GM23338 (cell line): ENCODE results near the gene CARTPT. TPM values are rescaled to one million over a fixed set of nuclear protein-coding genes. Genes with fewer than 3 reads are reported as not detected.

ENCODE experiments used
- ATAC-seq: fragments of 200-7000 bp; cut with Tn5 transposase; 3 replicates; pipeline ENCODE4 v1.9.1; 2020
- DNase-seq: peaks from one replicate; pipeline ENCODE4 v3.0.0-alpha.2; 2015; ENCODE audit warnings: low spot score
- H2AFZ ChIP-seq: fragments of 200-600 bp; sonication (generic); 2 replicates; pipeline ENCODE4 v1.8.0; 2016; ENCODE audit warnings: antibody characterized with exemption, mild to moderate bottlenecking, moderate library complexity
- H3F3A ChIP-seq: fragments of 200-600 bp; sonication (generic); replicated peaks from 2 replicates; pipeline ENCODE4 v1.8.0; 2017; ENCODE audit warnings: antibody characterized with exemption, mixed run types, low read depth
- H3K27ac ChIP-seq: fragments of 200-600 bp; sonication (generic); 2 replicates; pipeline ENCODE4 v1.6.1; 2016; ENCODE audit warnings: low read depth
- H3K27me3 ChIP-seq: fragments of 200-600 bp; sonication (generic); 2 replicates; pipeline ENCODE4 v1.8.0; 2016; ENCODE audit warnings: mild to moderate bottlenecking, mixed run types, moderate library complexity; ENCODE audit not compliant: insufficient read depth
- H3K36me3 ChIP-seq: fragments of 200-600 bp; sonication (generic); 2 replicates; pipeline ENCODE4 v1.8.0; 2016; ENCODE audit warnings: mild to moderate bottlenecking; ENCODE audit not compliant: insufficient read depth
- H3K4me1 ChIP-seq: fragments of 200-600 bp; sonication (generic); 2 replicates; pipeline ENCODE4 v1.8.0; 2016; ENCODE audit warnings: mild to moderate bottlenecking, moderate library complexity; ENCODE audit not compliant: insufficient read depth
- H3K4me2 ChIP-seq: fragments of 200-600 bp; sonication (generic); 2 replicates; pipeline ENCODE4 v1.7.1; 2017; ENCODE audit warnings: mixed run types
- H3K4me3 ChIP-seq: fragments of 200-600 bp; sonication (generic); 2 replicates; pipeline ENCODE4 v1.6.1; 2016; ENCODE audit warnings: mixed run types
- H3K79me2 ChIP-seq: fragments of 200-600 bp; sonication (generic); replicated peaks from 2 replicates; pipeline ENCODE4 v1.8.0; 2017; ENCODE audit warnings: mild to moderate bottlenecking; ENCODE audit not compliant: insufficient read depth
- H3K9me2 ChIP-seq: fragments of 200-600 bp; sonication (generic); 2 replicates; pipeline ENCODE4 v1.8.0; 2017; ENCODE audit not compliant: insufficient read depth
- H4K20me1 ChIP-seq: fragments of 200-600 bp; sonication (generic); replicated peaks from 2 replicates; pipeline ENCODE4 v1.8.0; 2017; ENCODE audit warnings: mild to moderate bottlenecking; ENCODE audit not compliant: insufficient read depth
- H3K27ac Mint-ChIP-seq: 2 replicates; pipeline ENCODE4 v1.8.0; 2020; ENCODE audit warnings: inconsistent platforms, mild to moderate bottlenecking, moderate library complexity, mixed read lengths
- H3K27me3 Mint-ChIP-seq: 3 replicates; pipeline ENCODE4 v1.8.0; 2022; ENCODE audit warnings: low read depth, mild to moderate bottlenecking, moderate library complexity, mixed read lengths, inconsistent platforms; ENCODE audit not compliant: insufficient read depth, poor library complexity
- H3K36me3 Mint-ChIP-seq: 3 replicates; pipeline ENCODE4 v1.8.0; 2021; ENCODE audit warnings: low read depth, mild to moderate bottlenecking, inconsistent platforms, moderate library complexity, mixed read lengths
- H3K4me1 Mint-ChIP-seq: 3 replicates; pipeline ENCODE4 v1.8.0; 2020; ENCODE audit warnings: mild to moderate bottlenecking, inconsistent platforms, mixed read lengths
- H3K4me3 Mint-ChIP-seq: 3 replicates; pipeline ENCODE4 v1.8.0; 2021; ENCODE audit warnings: moderate library complexity, mild to moderate bottlenecking, inconsistent platforms, mixed read lengths
- H3K9me3 Mint-ChIP-seq: 3 replicates; pipeline ENCODE4 v1.8.0; 2020; ENCODE audit warnings: moderate library complexity, mild to moderate bottlenecking, inconsistent platforms, mixed read lengths
- CREB1 ChIP-seq: fragments of 250-450 bp; sonication (Bioruptor Pico); IDR thresholded peaks from 2 replicates; pipeline ENCODE4 v1.5.0; 2020; ENCODE audit warnings: low read depth, mild to moderate bottlenecking, moderate library complexity
- EZH2 ChIP-seq: fragments of 200-600 bp; sonication (generic); IDR thresholded peaks from one replicate; pipeline ENCODE4 v1.8.0; 2017; ENCODE audit warnings: antibody characterized with exemption, mild to moderate bottlenecking, low read depth; ENCODE audit not compliant: unreplicated experiment
- EZH2phosphoT487 ChIP-seq: fragments of 200-600 bp; sonication (generic); IDR thresholded peaks from one replicate; pipeline ENCODE4 v1.8.1; 2018; ENCODE audit warnings: antibody characterized with exemption; ENCODE audit not compliant: unreplicated experiment
- JUNB ChIP-seq: IDR thresholded peaks from one replicate; pipeline ENCODE4 v1.6.1; 2016; ENCODE audit warnings: antibody characterized with exemption; ENCODE audit not compliant: unreplicated experiment
- NANOG ChIP-seq: IDR thresholded peaks from 2 replicates; pipeline ENCODE4 v1.6.1; 2016; ENCODE audit warnings: antibody characterized with exemption, borderline replicate concordance
- POLR2AphosphoS5 ChIP-seq: IDR thresholded peaks from 2 replicates; pipeline ENCODE4 v1.6.1; 2016; ENCODE audit warnings: antibody characterized with exemption, low read depth
- REST ChIP-seq: IDR thresholded peaks from one replicate; pipeline ENCODE4 v1.6.1; 2018; ENCODE audit warnings: antibody characterized with exemption; ENCODE audit not compliant: unreplicated experiment
- STAT1 ChIP-seq: IDR thresholded peaks from one replicate; pipeline ENCODE4 v1.6.1; 2016; ENCODE audit warnings: antibody characterized with exemption; ENCODE audit not compliant: unreplicated experiment
- ZNF114 ChIP-seq: fragments of 250-450 bp; sonication (Bioruptor Pico); IDR thresholded peaks from 2 replicates; pipeline ENCODE4 v1.5.0; 2020; ENCODE audit warnings: mild to moderate bottlenecking, moderate library complexity
- ZNF331 ChIP-seq: fragments of 250-450 bp; sonication (Bioruptor Pico); IDR thresholded peaks from 2 replicates; pipeline ENCODE4 v1.5.0; 2020; ENCODE audit warnings: low read depth, mild to moderate bottlenecking, moderate library complexity
- polyA plus RNA-seq: library from polyadenylated mRNA; unstranded; fragments of >200 nt; fragmentation: Nextera tagmentation; extraction: Ambion mirVana; gene quantifications from 2 replicates; pipeline ENCODE4 v1.2.1, GENCODE V29; 2016
- total RNA-seq: library from RNA; depleted of rRNA; stranded (reverse); fragments of >200 nt; shearing (Covaris generic); gene quantifications from 2 replicates; pipeline ENCODE4 v1.2.3, GENCODE V29; 2014
- TF ChIP-seq, protein P1 (sequence below), 2 experiments: fragments of 200-600 bp in 1 of 2; sonication (generic) in 1 of 2; conservative IDR thresholded peaks; 2 replicates each; pipeline versions ENCODE4 v1.5.1 to v1.6.1; 2016 to 2017; ENCODE audit warnings: antibody characterized with exemption in 2 of 2, low read depth in 2 of 2, mild to moderate bottlenecking in 2 of 2, moderate library complexity in 1 of 2
- TF ChIP-seq, protein P2 (sequence below): fragments of 250-450 bp; sonication (Bioruptor Pico); IDR thresholded peaks from 2 replicates; pipeline ENCODE4 v1.5.0; 2020; ENCODE audit warnings: mild to moderate bottlenecking, moderate library complexity
- TF ChIP-seq, protein P3 (sequence below): IDR thresholded peaks from 2 replicates; pipeline ENCODE4 v1.6.1; 2016; ENCODE audit warnings: antibody characterized with exemption

Gene CARTPT
- total and polyA plus RNA-seq, 2 experiments from 2014 or later = not detected

DNA sequence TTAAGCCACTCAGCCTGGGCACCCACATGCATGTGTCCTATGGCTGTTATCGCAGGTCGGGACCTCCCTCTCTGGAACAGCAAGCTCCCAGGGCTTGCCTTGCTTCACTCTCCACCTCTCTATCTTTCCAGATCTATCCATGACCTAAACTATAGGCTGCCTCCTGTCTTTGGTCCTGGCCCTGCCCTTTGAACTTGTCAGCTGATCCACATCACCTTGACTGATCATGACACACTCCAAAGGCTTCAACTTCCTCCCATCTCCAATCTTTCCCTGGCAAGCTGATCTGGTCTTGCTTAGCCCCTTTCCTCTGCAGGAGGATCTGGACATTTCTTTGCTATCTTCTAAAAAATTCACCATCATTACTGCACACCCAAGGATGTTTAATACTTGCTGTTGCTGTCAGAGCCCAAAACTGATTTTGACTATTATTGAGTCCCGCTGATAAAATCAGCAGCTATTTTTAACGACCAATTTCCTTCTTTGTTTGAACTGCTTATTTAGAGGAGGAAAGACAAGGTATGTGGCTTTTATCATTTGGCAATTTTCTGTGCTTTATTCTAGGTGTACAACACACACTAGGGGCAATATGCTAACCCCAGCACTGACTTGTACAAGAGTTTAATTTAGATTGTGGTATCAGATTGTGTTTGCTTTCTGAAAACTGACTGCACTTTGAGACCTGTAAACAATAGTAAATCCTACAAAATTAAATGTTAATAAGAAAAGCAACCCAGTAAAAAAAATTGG, 33.5 kb downstream of the CARTPT start:
- Mint-ChIP-seq H3K4me1 (peaks cover 2% of the 10 kb centered on the region; the same call in 2 of the 3 replicates), H3K9me3 (no peaks in the 10 kb centered on the region), H3K27me3 (no peaks in the 10 kb centered on the region), H3K27ac (no peak overlapping the region), H3K4me3 (no peak overlapping the region), H3K36me3 (no peaks in the 10 kb centered on the region)
- no peaks in the 10 kb centered on the region for H3K9me2 ChIP-seq
- H3K36me3 ChIP-seq = no peaks in the 10 kb centered on the region
- H3K4me2 ChIP-seq = no peak overlapping the region
- TF ChIP-seq STAT1 (no peak), NANOG (no peak), EZH2 (no peak), CREB1 (CRISPR knock-in tag) (no peak), ZNF331 (no peak), POLR2AphosphoS5 (no peak), REST (no peak), ZNF114 (CRISPR knock-in tag) (no peak), EZH2phosphoT487 (no peak), JUNB (no peak)
- TF ChIP-seq, protein P1, sequence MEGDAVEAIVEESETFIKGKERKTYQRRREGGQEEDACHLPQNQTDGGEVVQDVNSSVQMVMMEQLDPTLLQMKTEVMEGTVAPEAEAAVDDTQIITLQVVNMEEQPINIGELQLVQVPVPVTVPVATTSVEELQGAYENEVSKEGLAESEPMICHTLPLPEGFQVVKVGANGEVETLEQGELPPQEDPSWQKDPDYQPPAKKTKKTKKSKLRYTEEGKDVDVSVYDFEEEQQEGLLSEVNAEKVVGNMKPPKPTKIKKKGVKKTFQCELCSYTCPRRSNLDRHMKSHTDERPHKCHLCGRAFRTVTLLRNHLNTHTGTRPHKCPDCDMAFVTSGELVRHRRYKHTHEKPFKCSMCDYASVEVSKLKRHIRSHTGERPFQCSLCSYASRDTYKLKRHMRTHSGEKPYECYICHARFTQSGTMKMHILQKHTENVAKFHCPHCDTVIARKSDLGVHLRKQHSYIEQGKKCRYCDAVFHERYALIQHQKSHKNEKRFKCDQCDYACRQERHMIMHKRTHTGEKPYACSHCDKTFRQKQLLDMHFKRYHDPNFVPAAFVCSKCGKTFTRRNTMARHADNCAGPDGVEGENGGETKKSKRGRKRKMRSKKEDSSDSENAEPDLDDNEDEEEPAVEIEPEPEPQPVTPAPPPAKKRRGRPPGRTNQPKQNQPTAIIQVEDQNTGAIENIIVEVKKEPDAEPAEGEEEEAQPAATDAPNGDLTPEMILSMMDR (conservative IDR thresholded peaks at IDR 0.05; ENCODE audit: low read depth in 2 of 2) = no peak
- TF ChIP-seq, protein P2, sequence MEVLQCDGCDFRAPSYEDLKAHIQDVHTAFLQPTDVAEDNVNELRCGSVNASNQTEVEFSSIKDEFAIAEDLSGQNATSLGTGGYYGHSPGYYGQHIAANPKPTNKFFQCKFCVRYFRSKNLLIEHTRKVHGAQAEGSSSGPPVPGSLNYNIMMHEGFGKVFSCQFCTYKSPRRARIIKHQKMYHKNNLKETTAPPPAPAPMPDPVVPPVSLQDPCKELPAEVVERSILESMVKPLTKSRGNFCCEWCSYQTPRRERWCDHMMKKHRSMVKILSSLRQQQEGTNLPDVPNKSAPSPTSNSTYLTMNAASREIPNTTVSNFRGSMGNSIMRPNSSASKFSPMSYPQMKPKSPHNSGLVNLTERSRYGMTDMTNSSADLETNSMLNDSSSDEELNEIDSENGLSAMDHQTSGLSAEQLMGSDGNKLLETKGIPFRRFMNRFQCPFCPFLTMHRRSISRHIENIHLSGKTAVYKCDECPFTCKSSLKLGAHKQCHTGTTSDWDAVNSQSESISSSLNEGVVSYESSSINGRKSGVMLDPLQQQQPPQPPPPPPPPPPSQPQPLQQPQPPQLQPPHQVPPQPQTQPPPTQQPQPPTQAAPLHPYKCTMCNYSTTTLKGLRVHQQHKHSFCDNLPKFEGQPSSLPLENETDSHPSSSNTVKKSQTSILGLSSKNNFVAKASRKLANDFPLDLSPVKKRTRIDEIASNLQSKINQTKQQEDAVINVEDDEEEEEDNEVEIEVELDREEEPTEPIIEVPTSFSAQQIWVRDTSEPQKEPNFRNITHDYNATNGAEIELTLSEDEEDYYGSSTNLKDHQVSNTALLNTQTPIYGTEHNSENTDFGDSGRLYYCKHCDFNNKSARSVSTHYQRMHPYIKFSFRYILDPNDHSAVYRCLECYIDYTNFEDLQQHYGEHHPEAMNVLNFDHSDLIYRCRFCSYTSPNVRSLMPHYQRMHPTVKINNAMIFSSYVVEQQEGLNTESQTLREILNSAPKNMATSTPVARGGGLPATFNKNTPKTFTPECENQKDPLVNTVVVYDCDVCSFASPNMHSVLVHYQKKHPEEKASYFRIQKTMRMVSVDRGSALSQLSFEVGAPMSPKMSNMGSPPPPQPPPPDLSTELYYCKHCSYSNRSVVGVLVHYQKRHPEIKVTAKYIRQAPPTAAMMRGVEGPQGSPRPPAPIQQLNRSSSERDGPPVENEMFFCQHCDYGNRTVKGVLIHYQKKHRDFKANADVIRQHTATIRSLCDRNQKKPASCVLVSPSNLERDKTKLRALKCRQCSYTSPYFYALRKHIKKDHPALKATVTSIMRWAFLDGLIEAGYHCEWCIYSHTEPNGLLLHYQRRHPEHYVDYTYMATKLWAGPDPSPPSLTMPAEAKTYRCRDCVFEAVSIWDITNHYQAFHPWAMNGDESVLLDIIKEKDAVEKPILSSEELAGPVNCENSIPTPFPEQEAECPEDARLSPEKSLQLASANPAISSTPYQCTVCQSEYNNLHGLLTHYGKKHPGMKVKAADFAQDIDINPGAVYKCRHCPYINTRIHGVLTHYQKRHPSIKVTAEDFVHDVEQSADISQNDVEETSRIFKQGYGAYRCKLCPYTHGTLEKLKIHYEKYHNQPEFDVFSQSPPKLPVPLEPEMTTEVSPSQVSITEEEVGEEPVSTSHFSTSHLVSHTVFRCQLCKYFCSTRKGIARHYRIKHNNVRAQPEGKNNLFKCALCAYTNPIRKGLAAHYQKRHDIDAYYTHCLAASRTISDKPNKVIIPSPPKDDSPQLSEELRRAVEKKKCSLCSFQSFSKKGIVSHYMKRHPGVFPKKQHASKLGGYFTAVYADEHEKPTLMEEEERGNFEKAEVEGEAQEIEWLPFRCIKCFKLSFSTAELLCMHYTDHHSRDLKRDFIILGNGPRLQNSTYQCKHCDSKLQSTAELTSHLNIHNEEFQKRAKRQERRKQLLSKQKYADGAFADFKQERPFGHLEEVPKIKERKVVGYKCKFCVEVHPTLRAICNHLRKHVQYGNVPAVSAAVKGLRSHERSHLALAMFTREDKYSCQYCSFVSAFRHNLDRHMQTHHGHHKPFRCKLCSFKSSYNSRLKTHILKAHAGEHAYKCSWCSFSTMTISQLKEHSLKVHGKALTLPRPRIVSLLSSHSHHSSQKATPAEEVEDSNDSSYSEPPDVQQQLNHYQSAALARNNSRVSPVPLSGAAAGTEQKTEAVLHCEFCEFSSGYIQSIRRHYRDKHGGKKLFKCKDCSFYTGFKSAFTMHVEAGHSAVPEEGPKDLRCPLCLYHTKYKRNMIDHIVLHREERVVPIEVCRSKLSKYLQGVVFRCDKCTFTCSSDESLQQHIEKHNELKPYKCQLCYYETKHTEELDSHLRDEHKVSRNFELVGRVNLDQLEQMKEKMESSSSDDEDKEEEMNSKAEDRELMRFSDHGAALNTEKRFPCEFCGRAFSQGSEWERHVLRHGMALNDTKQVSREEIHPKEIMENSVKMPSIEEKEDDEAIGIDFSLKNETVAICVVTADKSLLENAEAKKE (CRISPR knock-in tag) = no peak
- TF ChIP-seq, protein P3, sequence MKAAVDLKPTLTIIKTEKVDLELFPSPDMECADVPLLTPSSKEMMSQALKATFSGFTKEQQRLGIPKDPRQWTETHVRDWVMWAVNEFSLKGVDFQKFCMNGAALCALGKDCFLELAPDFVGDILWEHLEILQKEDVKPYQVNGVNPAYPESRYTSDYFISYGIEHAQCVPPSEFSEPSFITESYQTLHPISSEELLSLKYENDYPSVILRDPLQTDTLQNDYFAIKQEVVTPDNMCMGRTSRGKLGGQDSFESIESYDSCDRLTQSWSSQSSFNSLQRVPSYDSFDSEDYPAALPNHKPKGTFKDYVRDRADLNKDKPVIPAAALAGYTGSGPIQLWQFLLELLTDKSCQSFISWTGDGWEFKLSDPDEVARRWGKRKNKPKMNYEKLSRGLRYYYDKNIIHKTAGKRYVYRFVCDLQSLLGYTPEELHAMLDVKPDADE = no peak
- DNase-seq = no peak
- no peaks in the 10 kb centered on the region for H3K4me1 ChIP-seq
- ATAC-seq = no peak
- H2AFZ ChIP-seq = no peak overlapping the region; the same call in 1 of the 2 replicates
- no peaks in the 10 kb centered on the region for H4K20me1 ChIP-seq
- no peaks in the 10 kb centered on the region for H3F3A ChIP-seq
- H3K27me3 ChIP-seq = no peaks in the 10 kb centered on the region
- H3K4me3 ChIP-seq = no peak overlapping the region
- H3K27ac ChIP-seq = no peak overlapping the region
- no peaks in the 10 kb centered on the region for H3K79me2 ChIP-seq
